Endothelial cell of hepatic sinusoid (primary cell): ENCODE measurements around the gene MGAT4C.
"Not testable (repeated sequence)": the region's sequence is repeated elsewhere in the genome, so short reads cannot be mapped to it uniquely, and the experiment has no call there.

Experiments
- in situ Hi-C: cut with HindIII; loops from 2 replicates; pipeline ENCODE4 v1.10.0; 2017; ENCODE audit warnings: low sequenced_read_pairs

MGAT4C gene

DNA sequence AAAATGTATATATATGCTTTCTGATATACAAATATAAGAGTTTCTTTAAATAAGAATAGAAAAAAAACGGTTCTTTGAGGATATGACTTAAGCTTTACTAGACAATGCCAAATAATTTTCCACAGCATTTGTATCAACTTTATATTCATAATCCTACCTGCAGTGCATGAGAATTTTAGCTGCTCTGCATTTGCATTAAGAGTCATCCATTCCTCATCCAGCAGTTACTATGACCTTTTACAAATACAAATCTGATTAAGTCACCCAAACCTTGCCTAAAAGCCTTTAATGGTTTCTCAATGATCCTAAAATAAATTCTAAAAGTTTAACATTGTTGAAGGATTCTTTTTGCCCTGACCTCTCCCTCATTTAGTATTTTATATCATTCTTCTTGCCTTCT is 116.5 kb downstream of the MGAT4C start:
- in situ Hi-C loops, result no loop called here

DNA sequence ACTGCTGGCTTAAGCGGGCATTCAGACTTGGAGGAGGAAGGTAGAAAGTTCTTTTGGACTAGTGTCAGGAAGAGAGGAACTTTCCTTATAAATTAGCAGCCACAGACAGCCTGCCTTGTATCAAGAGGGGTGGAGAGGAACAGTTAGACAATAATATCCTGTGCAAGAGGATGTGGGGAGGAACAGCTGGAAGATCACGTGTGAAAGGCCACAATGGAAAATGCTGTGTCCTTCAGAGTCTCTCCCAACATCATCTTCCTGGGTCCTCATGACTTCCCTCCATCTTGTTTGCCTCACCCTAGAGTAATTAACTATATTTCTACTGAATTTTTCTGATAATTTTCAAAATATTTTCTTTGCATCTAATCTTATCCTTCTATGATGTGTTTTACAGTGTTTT is 117.4 kb downstream of the MGAT4C start:
- in situ Hi-C loops, result no loop called here

DNA sequence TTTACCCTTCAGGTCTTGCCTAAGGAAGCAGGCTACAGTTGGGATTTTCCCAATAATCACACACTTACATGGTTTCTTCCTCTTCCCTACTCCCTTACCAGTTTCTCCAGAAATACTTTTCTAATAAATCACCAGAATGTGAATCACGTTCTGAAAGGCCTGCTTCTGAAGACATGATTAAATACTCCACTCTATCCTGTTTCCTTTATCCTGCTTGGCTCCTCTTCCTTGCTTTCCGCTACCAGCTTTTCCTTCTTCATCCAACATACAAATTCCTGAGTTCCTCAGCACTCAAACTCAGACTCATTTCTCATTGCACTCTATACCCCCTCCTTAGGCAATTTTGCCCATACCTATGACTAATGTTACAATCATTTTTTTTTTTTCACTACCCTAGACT is 118.3 kb downstream of the MGAT4C start:
- in situ Hi-C loops, result no loop called here

DNA sequence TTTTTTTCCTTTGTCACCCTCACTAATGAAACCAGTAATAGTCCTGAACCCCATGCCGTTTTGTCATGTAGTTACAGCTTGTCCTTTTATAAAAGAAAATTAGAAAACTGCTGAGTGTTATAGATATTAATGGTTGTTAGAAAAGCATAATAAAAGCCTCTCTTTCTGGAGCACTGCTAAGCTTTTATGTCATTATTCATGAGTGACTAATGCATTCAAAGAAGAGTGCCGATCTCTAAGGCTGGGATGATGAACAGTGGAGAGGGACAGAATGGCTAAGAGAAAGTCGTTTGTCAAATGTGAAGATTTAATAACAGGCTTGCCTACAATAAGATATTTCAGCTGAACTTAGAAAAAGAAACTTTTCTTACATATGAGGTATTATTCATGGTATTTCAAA is 121.6 kb downstream of the MGAT4C start:
- in situ Hi-C loops, result no loop called here

DNA sequence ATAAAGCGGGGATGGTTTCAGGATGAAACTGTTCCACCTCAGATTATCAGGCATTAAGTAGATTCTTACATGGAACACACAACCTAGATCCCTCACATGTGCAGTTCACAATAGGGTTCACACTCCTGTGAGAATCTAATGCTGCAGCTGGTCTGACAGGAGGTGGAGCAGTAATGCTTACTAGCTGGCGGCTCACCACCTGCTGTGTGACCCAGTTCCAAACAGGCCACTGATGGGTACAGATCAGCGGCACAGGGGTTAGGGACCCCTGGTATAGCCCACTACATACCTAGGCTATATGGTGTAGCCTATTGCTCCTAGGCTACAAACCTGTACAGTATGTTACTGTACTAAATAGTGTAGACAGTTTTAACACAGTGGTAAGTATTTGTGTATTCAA is 129.3 kb downstream of the MGAT4C start:
- in situ Hi-C loops, result not testable (repeated sequence)

DNA sequence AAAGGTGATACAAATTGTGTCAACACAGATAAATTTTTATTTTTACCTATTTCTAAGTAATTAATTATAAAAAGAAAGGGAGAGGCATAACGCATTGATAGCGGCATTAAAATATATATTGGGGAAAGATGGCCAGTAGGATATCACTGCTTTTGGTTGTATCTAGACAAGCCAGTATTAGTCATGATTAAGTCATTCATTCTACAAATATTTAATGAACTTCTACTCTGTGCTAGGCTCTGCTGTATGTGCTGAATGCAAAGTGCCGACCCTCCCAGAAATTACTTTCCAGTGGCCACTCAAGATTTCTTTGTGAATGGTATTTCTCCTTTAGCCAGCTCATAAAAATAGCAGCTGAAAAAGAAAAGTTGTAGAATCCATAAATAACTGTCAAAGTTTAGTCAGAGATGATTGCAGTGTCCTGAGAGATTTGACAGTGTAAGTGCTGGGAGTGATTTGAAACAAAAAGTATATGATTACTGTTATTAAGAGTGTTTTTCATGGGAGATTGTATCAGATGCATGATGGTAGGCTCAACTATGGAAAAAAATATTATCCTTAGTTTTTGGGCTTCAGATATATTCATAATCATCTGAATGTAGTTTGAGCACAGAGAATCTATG is 133.2 kb downstream of the MGAT4C start:
- in situ Hi-C loops, result no loop called here

DNA sequence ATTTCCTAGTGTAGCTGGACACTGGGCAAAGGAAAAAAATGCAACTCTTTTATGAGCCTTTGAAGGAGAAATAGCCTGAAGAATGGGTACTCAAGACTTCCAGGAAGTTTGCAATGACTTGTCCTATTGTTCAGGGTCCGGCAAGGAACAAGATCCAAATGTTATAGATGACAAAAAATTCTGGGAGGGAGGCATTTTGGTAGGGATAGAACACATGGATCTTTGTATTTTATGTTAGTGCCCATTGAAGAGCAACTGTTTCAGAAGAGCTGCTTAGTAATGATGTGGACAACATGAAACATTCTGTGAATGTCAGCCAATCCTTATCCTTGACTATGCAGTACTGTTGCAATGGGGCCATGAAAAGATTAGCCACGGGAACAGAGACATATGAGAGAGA is 138.0 kb downstream of the MGAT4C start:
- in situ Hi-C loops, result no loop called here

DNA sequence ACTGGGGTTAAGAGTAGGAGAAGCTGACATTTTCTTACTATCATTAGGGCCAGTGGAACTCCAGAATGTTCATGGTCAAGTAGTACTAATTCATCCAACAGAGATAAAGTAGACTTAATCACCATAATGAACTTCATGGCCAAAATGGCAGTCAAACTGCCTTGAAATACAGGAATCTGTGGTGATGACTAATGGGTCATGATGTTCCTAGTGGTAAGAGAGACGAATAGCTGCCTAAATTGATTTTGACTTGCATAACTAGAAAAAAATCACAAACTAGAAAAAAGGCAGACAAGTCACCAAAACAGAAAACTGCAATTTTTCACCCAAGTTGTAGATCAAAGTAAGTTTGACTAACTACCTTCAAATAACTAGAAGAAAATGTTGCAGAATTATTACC is 138.5 kb downstream of the MGAT4C start:
- in situ Hi-C loops, result no loop called here

DNA sequence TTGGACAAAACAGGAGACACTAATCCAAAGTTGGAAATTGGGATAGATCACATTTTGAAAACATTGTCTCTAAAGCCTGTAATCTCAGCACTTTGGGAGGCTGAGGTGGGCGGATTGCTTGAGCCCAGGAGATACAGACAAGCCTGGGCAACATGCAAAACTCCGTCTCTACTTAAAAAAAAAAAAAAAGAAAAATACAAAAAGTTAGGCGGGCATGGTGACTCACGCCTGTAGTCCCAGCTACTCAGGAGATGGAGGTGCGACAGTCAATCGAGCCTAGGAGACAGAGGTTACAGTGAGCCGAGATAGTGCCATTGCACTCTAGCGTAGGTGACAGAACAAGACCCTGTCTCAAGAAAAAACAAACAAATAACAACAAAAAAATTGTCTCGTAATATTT is 152.1 kb downstream of the MGAT4C start:
- in situ Hi-C loops, result no loop called here

DNA sequence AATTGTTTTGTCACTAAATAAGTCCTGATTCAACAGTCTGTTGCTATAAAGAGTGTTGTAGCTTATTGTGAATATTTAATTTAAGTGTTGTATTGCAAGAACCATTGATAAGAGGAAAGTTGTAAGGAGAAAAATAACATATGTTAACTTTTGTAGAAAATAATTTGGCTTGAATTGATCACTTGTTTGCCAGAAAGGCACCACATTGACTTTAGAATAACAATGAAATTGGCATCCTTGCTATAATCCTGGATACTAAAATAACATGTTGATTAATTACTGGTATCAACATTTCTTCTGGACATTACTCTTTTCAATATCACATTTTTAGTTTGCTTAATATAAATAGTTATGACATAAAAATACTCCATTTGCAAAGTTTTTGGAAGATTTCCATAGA is 159.0 kb downstream of the MGAT4C start:
- in situ Hi-C loops, result no loop called here

DNA sequence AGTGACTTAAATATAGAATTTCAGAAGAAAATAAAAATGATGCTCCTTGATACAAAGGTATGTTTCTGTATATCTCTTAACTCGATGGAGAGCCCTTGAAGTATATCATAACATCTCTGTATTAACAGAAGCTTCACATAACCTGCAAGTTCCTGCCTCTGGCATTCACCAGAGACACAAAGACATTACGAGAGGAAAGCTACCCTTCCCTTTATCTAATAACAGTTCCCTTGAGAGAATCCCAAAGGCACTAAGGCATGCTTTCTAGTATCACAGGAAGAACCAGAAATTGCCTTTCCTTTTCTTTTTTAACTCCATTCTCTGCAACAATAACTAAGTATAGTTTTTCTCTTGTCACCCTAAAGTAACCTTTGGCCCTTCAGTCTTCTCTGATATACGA is 164.5 kb downstream of the MGAT4C start:
- in situ Hi-C loops, result no loop called here

DNA sequence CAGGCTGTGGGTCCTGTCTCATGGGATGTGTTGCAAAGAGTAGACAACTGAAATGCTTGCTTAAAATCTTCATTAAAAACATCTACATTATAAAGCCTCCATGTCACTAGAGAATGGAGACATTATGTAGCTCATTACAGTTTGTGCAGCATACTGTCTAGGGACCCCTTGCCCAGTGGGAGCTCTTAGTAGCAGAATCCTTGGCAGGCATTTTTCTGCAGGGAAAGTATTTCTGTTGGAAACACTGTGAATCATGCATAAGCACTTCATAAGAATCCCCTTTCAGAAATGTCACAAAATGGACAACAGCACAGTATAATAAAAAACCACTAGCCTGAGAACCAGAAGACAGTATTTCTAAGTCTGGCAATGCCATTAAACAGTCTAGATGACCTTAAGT is 174.3 kb downstream of the MGAT4C start:
- in situ Hi-C loops, result no loop called here

DNA sequence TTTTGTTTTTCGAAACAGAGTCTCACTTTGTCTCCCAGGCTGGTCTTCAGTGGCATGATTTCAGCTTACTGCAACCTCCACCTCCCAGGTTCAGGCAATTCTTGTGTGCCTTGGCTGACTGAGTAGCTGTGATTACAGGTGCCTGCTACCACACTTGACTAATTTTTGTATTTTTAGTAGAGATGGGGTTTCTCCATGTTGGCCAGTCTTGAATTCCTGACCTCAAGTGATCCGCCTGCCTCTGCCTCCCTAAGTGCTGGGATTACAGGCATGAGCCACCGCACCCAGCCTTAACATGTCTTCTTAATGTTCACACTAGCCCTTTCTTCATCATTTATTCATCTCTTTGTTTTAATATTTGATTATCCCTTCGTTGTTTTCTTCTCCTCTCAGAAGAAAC is 197.1 kb downstream of the MGAT4C start:
- in situ Hi-C loops, result not testable (repeated sequence)

DNA sequence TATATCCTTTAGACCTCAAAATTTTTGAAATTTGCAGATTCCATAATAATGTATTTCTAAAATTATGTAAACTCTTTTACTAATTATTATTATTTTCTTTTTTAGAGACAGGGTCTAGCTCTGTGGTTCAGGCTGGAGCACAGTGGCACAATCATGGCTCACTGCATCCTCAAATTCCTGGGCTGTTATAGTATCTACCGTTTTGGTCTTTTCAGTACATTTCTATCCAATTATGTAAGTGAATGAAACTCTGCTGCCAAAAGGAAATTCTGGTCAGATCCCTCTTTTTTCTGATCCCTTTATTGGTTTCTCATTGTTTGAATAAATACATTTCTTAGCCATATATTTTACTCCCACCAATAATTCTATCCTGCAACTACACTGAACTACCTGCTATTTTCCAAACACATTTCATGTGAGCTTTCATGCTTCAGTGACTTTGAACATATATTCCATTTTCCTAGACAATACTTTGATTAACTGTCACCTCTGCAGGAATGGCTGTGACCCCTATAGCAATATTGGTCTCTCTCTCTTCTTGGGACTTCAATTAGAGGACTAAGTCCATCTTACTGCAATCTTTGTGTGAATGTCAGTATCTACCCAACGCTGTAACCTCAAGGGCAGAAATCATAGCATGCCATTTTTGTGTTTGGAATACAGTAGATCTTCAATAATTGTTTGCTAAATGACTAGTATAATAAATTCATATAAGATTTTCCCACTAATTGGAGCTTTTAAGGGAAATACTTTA is 198.9 kb downstream of the MGAT4C start:
- in situ Hi-C loops, result no loop called here

DNA sequence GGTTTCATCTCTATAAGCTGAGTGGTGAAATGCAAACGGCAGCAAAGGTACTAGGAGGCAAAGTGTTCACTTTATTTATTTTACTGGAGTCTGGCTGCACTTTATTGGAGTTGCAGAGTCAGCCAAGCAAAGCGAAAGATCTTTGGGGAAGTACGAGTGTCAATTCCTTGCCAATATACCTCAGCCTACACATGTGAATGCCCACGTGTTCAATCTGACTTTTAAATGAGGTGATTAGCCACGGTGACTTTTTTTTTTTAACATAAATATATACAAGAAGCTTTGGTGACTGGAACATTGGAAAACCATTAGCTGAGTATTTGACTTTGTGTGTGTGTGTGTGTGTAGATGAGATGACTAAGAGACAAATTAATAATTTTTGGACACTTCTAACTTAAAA is 203.3 kb downstream of the MGAT4C start:
- in situ Hi-C loops, result no loop called here

DNA sequence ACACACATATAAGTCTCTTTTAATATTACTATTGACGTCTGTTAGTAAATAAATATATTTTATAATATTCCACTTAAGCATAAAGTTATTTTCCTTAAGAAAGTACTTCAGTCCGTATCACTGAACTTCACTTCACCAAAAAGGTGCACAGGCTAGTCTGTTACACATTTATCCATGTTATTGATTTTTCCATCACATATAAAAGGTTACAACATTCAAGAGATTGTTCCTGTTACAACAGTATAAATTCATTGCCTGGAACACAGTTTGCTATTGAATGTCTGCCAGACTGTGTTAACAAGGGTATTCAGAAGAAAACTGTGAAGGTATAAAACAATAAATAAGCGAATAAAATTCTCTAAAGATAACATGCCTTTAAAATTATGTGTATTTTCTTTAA is 206.2 kb downstream of the MGAT4C start:
- in situ Hi-C loops, result no loop called here

DNA sequence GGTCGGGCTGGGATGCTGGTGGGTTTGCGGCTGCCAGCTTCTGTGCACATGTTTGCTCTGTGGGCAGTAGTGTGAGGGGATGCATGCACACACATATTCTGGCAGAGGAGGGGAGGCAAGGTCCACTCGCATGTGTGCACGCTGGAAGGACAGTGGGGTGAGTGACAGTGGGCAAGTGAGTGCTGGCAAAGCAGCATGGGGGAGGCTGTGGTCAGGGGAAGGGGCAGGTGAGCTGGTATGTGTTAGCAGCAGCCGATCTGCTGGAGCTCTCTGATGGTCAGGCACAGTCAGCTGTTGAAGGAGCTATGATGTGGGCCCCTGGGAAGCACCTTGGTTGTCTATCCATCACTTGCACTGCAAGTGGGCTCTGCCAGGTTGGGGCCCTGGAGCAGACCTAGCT is 211.8 kb downstream of the MGAT4C start:
- in situ Hi-C loops, result no loop called here

DNA sequence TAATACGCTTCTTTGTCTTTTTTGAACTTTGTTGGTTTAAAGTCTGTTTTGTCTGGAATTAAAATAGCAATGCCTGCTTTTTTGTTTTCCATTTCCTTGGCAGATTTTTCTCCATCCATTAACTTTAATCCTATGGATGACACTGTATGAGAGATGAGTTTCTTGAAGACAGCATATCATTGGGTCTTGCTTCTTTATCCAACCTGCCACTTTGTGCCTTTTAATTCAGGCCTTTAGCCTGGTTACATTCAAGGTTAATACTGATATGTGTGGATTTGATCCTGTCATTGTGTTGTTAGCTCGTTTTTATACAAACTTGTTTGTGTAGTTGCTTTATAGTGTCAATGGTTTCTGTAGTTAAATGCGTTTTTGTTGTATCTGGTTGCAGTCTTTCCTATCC is 214.1 kb downstream of the MGAT4C start:
- in situ Hi-C loops, result no loop called here

DNA sequence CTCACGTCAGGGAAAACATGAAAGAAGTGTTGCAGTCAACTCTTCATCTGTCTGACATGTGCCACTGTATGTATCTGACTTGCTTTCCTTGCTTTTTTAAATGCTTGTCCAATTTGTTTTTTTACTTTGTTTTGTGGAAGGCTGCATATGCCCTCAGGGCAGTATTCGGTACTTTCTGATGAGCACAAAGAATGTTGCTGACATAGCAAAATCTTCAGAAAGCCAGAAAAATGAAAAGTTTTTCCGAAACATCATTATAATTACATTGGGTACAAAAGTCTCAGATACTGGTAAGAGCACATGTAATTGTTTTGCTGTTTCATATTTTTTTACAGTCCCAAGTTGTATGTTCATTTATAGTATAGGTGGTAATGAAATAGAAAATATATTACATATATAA is 237.8 kb downstream of the MGAT4C start:
- in situ Hi-C loops, result no loop called here

DNA sequence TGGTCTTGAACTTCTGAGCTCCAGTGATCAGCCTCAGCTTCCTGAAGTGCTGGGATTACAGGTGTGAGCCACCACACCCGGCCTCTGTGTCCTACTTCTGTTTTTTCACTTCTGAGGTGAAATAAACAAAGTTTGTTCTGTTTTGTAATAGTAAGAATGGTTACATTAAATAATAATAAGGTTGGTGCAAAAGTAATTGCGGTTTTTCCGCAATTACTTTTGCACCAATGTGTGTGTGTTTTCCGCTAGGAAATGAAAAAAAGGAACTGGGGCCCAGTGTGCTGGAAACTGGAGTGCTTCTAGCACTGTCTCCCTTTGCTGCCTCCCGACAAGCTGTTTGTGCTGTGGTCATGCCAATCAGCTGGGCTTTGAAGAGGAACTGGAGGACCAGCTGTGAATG is 241.2 kb downstream of the MGAT4C start:
- in situ Hi-C loops, result no loop called here

DNA sequence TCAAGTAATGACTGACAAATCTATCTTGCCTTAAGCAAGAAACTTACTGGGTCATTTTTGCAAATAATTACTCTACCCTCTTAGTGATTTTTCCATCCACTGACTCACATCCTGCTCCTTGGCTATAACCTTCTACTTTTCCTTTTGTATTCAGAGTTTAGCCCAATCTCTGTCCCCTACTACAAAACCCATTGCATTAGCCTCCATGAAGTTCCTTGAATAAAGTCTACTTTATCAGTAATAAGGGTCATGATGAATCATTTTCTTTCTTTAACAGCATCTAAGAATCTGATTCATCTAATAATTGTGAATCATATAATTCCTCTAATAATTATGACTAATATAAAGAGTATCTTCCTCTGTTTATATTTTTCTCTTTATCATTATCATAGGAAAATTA is 249.5 kb downstream of the MGAT4C start:
- in situ Hi-C loops, result no loop called here

DNA sequence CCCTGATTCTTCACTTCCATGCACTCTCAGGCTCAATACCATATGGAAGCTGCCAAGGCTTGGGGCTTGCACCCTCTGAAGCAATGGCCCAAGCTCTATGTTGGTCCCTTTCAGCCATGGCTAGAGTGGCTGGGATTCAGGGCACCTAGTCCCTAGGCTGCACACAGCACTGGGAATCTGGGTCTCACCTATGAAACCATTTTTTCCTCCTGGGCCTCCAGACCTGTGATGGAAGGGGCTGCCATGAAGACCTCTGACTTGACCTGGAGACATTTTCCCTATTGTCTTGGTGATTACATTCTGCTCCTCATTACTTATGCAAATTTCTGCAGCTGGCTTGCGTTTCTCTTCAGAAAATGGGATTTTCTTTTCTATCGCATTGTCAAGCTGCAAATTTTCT is 258.1 kb downstream of the MGAT4C start:
- in situ Hi-C loops, result no loop called here

DNA sequence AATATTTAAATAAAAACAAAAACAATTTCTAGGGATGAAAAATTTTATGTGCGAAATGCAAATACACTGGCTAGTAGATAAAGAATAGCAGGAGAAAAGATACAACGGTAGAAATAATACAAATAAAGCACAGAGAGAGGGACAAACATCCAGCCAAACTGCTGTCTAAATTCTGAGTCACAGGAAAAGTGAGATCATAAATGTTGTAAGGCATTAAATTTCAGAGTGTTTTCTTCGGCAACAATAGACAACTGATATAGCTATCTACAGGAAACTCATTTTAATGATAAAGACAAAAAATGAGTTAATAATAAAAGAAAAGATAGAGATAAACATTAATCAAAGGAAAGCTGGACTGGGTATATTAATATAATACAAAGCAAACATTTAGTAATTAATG is 259.9 kb downstream of the MGAT4C start:
- in situ Hi-C loops, result no loop called here
